AG09309 (cell line): ENCODE data around the gene ATP2A3.

Experiments used
- DNase-seq: peaks from one replicate; pipeline ENCODE4 v3.0.0-alpha.2; 2010; ENCODE audit warnings: low read depth
- H3K4me3 ChIP-seq: 2 replicates; pipeline ENCODE4 v1.5.1; 2011; ENCODE audit warnings: mild to moderate bottlenecking, low read depth, low read length, moderate library complexity; ENCODE audit not compliant: control insufficient read depth
- CTCF ChIP-seq: IDR thresholded peaks from 2 replicates; pipeline ENCODE4 v1.5.1; 2011; ENCODE audit warnings: mild to moderate bottlenecking, low read depth, low read length, inconsistent platforms; ENCODE audit not compliant: insufficient read depth, control insufficient read depth; ENCODE audit errors: missing control alignments

Gene ATP2A3

DNA sequence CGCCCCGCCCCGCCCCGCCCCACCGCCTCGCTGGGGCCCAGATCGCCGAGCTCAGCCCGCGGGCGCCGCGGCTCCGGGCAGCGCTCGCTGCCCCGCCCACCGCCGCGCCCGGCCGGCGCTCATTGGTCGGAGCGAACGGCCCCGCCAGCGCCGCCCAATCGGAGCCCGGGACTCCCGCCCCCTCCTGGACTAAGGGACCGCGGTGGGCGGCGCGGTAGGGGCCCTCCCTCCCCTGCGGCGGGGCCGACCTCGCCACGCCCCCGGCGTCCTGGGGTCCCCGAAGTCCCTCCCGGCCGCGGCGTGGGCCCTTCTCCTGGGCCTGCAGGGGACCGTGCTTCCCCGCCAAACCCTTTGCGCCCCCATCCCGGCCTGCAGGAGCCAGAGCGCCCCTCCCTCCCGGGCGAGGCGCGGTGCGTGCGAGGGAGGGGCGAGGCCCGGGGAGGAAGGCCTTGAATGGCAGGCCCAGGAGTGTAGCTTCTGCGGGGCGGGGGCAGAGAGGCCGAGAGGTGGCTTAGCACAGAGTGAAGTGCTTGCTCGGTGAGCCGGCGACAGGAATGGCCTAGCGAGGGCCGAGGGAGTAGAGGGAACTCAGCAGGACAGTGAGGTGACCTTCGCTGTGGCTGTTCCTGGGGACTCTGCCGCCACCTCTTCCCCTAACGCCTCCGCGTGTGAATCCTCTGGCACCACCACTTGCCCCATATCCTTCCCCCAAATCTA is 71.1 kb downstream of the ATP2A3 start, which contains the start of gene CAMKK1:
TSS of gene CAMKK1 (minus strand) at position 51 of the 717 bp plus-strand sequence. CDS start 7,366 bp downstream, outside the sequence.
- no peak for TF ChIP-seq CTCF
- DNase-seq: no peak
- peak within 1 kb of the TSS; percentile 61 for H3K4me3 ChIP-seq

- TF ChIP-seq CTCF: no peak
- peak overlapping the region; percentile 61 for H3K4me3 ChIP-seq
- no peak for DNase-seq
Measured at GRCh38 chr17:3892095-3892998, 71.9 kb downstream of the ATP2A3 start.

DNA sequence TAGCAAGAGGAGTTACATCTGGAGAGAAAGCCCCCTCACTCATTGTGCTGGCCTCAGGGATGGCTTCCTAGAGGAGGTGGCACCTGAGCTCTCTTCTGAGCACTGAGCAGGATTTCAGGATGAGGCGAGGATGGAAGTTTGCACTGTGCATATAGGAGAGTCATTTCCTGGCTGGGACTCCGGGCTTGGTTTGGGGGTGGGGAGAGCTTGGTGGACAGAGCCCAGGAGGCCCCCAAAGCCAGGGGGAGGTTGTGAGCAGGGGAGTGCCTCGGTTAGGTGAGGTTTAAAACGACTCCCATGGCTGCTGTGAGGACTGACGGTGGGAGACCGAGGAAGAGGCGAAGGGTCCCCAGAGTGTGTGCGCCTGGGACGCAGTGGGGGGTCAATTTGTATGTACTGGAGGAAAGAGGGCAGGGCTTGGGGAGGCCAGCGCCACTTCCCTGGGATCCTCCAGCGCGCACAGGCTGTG is 72.6 kb downstream of the ATP2A3 start:
- peak overlapping the region; percentile 61 for H3K4me3 ChIP-seq
- no peak for TF ChIP-seq CTCF
- DNase-seq: no peak

DNA sequence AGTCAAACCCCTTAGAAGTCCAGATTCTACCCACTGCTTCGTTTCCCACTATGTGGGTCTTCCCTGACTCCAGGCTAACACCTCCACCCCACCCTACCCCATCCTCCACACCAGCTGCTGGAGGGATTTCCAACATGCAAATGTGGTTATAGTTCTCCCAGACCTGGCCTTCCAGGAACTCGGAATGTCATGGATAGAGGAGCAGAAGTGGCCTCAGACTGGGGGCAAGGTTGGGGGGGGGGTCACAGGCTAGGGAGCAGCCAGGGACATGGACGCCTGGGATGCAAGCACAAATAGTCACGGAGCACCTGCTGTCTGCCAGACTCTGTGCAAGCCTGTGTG is 73.4 kb downstream of the ATP2A3 start:
- no peak for DNase-seq
- no peak overlapping the region for H3K4me3 ChIP-seq
- no peak for TF ChIP-seq CTCF

GRCh38 chr17:3890082-3890877 is 74.0 kb downstream of the ATP2A3 start:
- no peak for TF ChIP-seq CTCF
- no peak overlapping the region for H3K4me3 ChIP-seq
- DNase-seq: no peak
